Right lobe of liver (tissue), 6 donors: ENCODE data around the gene DOCK3. TPM values are rescaled to one million over a fixed set of nuclear protein-coding genes. Genes with fewer than 3 reads are reported as not detected.

ENCODE experiments used
- ATAC-seq, 4 donors: fragments of 200-7000 bp; cut with Tn5 transposase; one replicate each; pipeline ENCODE4 v1.9.1; 2020; ENCODE audit warnings: mild to moderate bottlenecking in 4 of 4, moderate library complexity in 4 of 4
- DNase-seq, 3 donors: peaks; one replicate each; pipeline ENCODE4 v3.0.0-alpha.2; 2020
- H3K27ac ChIP-seq, 3 donors: fragments of 200-600 bp; one replicate each; pipeline ENCODE4 v1.8.0; 2022
- H3K27me3 ChIP-seq, 2 donors: fragments of 200-600 bp; one replicate each; pipeline ENCODE4 v1.8.0; 2022
- H3K36me3 ChIP-seq, 4 donors: fragments of 200-600 bp; sonication (generic) in 1 of 4; one replicate each; pipeline versions ENCODE4 v1.5.1 to v1.8.0; 2017 to 2022; ENCODE audit warnings: control low read depth in 1 of 4
- H3K4me1 ChIP-seq, 4 donors: fragments of 200-600 bp; sonication (generic) in 1 of 4; one replicate each; pipeline versions ENCODE4 v1.5.1 to v1.8.0; 2017 to 2022; ENCODE audit warnings: control low read depth in 1 of 4
- H3K4me3 ChIP-seq, 3 donors: fragments of 200-600 bp; one replicate each; pipeline ENCODE4 v1.8.0; 2022
- H3K9me3 ChIP-seq, 4 donors: fragments of 200-600 bp; sonication (generic) in 1 of 4; one replicate each; pipeline versions ENCODE4 v1.5.1 to v1.8.0; 2017 to 2022; ENCODE audit warnings: control low read depth in 1 of 4
- POLR2A ChIP-seq: fragments of 450-650 bp; IDR thresholded peaks from one replicate; pipeline ENCODE4 v1.6.1; 2017; ENCODE audit warnings: antibody characterized with exemption, mild to moderate bottlenecking
- WGBS: methylation state at CpG from one replicate; pipeline ENCODE4 v1.1.6; 2018; ENCODE audit warnings: low coverage, low lambda C conversion rate; ENCODE audit not compliant: insufficient coverage; ENCODE audit errors: missing lambda C conversion rate; 5-methylcytosine and 5-hydroxymethylcytosine counted together
- intact Hi-C, 2 donors: fragments of 100-400 bp; cut with DNase I; formaldehyde crosslinking; loops; one replicate each; pipeline versions ENCODE4 v1.11.2 to v1.14.1; 2022
- total RNA-seq, 6 experiments: library from RNA; depleted of rRNA in 2 of 6; stranded (reverse); fragments of >200 nt in 2 of 6; fragmentation: NEBNext Ultra II Directional in 3 of 6; extraction: Animal tissue kit (Norgen Biotek cat#: 25700) in 3 of 6; gene quantifications; one replicate each; pipeline versions ENCODE4 v1.1.0 to v1.2.4, GENCODE V29; 2016 to 2023
- TF ChIP-seq, protein P1 (sequence below), 4 donors: fragments of 200-600 bp in 3 of 4; fragments of 450-650 bp in 1 of 4; IDR thresholded peaks; one replicate each; pipeline versions ENCODE4 v1.5.1 to v1.8.0; 2016 to 2022; ENCODE audit warnings: antibody characterized with exemption in 4 of 4, mild to moderate bottlenecking in 2 of 4
- donor health status: DM: no; HTN: yes; CAD: no.
- donor health status: DM: no; HTN: no; CAD: no.
- donor health status: DM: no; HTN: no; CAD: no.
- donor health status: DM: no; HTN: yes; CAD: no.
- donor health status: DM: no; HTN: yes; CAD: no.

The DOCK3 gene
- total RNA-seq, 6 experiments from 2014 or later: 0.04 to 0.06 (median 0.06) TPM; not detected in 3

DNA sequence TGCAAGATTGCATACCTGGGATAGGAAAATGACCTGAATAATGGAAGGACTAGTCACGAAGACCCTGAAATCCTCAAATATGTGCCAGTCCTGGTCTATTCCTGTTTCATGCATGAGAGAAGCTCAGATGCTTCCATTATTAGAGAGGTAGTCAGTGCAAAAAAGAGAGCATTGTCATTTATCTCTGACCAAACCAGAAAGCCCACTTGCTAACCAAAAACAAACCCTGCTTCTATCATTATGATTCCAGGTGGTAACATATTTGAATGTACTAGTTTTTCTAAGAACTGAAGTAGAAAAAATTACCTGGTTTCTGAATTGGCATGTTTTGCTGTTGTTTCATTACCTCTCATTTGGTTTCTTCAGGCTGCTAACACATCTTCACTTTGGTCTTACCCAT lies 549.6 kb downstream of the DOCK3 start:
- H3K27me3 ChIP-seq: no peaks in the 10 kb centered on the region
- H3K4me1 ChIP-seq: no peaks in the 10 kb centered on the region
- TF ChIP-seq POLR2A: no peak
- TF ChIP-seq, protein P1, sequence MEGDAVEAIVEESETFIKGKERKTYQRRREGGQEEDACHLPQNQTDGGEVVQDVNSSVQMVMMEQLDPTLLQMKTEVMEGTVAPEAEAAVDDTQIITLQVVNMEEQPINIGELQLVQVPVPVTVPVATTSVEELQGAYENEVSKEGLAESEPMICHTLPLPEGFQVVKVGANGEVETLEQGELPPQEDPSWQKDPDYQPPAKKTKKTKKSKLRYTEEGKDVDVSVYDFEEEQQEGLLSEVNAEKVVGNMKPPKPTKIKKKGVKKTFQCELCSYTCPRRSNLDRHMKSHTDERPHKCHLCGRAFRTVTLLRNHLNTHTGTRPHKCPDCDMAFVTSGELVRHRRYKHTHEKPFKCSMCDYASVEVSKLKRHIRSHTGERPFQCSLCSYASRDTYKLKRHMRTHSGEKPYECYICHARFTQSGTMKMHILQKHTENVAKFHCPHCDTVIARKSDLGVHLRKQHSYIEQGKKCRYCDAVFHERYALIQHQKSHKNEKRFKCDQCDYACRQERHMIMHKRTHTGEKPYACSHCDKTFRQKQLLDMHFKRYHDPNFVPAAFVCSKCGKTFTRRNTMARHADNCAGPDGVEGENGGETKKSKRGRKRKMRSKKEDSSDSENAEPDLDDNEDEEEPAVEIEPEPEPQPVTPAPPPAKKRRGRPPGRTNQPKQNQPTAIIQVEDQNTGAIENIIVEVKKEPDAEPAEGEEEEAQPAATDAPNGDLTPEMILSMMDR (IDR thresholded peaks at IDR 0.05): no peak
- no peaks in the 10 kb centered on the region for H3K36me3 ChIP-seq
- ATAC-seq (no peak), DNase-seq (no peak)
- H3K9me3 ChIP-seq: no peaks in the 10 kb centered on the region
- H3K27ac ChIP-seq: no peak overlapping the region
- H3K4me3 ChIP-seq: no peak overlapping the region
- WGBS: 54% methylated on average over 1 of the region's 1 CpG
- intact Hi-C loops: no loop called here

DNA sequence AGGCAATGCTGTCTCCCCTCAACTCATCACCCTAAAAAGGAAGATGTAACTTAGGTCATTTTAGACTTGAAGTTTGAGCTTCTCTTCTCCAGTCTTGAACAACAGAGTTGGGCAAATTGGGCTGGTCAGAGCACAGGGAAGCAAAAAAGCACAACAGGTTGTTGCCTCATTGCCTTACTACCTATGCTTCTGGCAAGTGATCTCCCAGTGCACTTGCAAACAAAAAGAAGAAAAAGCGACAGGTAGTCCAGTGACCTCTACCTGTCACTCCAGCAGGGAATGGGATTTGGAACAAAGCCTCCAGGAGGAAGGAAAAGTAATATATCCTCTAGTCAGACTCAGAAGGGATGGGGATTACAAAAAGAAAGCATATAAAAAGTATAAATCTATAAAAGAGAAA lies 550.1 kb downstream of the DOCK3 start:
- no peaks in the 10 kb centered on the region for H3K36me3 ChIP-seq
- no peaks in the 10 kb centered on the region for H3K9me3 ChIP-seq
- no peak overlapping the region for H3K4me3 ChIP-seq
- intact Hi-C loops: no loop called here
- TF ChIP-seq, protein P1 (IDR thresholded peaks at IDR 0.05): no peak
- no peak for TF ChIP-seq POLR2A
- WGBS: 60% methylated on average over 1 of the region's 1 CpG
- no peaks in the 10 kb centered on the region for H3K4me1 ChIP-seq
- ATAC-seq (no peak), DNase-seq (no peak)
- no peaks in the 10 kb centered on the region for H3K27me3 ChIP-seq
- no peak overlapping the region for H3K27ac ChIP-seq

DNA sequence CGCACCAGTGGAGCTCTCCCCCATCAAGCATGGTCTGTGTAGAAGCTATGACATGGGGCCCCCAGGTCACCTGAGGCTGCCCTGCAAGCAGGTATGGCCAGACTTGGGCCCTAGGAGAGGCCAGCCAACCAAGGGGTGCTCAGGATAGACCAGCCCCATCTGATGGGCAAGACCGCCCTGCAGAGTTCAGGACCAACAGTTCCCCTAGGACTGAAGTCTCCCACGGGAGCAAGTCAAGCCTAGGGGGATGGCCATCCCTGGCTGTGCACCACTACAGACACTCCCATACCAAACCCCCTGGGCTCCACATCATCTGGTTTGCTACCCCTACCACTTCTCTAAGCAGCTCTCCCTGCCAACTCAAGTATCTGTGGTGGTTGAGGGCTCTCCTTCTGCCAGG lies 568.2 kb downstream of the DOCK3 start:
- intact Hi-C loops: no loop called here
- ATAC-seq: peak in 1 of 4 donors; percentile 39
- WGBS: no CpG with 5 or more reads among the region's 3 CpGs

DNA sequence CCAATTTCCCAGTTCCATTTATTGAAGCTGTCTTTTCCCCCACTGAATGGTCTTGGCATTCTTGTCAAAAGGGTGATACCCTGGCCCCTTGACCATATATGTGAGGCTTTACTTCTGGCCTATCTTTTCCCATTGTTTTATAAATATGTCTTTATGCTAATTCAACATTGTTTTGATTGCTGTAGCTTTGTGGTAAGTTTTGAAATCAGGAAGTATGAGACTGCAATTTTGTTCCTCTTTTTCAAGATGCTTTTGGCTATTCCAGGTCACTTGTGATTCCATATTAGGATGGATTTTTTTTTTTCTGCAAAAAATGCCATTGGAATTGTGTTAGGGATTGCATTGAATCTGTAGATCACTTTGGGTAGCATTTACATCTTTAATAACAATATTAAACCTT lies 569.2 kb downstream of the DOCK3 start:
- Histone ChIP-seq H3K4me1 (no peaks in the 10 kb centered on the region), H3K27me3 (no peaks in the 10 kb centered on the region), H3K4me3 (no peak overlapping the region), H3K36me3 (no peaks in the 10 kb centered on the region), H3K27ac (no peak overlapping the region), H3K9me3 (no peaks in the 10 kb centered on the region)
- no peak for TF ChIP-seq POLR2A
- TF ChIP-seq, protein P1 (IDR thresholded peaks at IDR 0.05): no peak
- DNase-seq (no peak), ATAC-seq (no peak)
- intact Hi-C loops: no loop called here

More for the DNA sequence above, 568.2 kb downstream of the DOCK3 start:
- no peak overlapping the region for H3K4me3 ChIP-seq
- TF ChIP-seq POLR2A: no peak
- TF ChIP-seq, protein P1 (IDR thresholded peaks at IDR 0.05): no peak
- DNase-seq: no peak
- H3K9me3 ChIP-seq: no peaks in the 10 kb centered on the region
- H3K27me3 ChIP-seq: no peaks in the 10 kb centered on the region
- no peaks in the 10 kb centered on the region for H3K4me1 ChIP-seq
- no peak overlapping the region for H3K27ac ChIP-seq
- no peaks in the 10 kb centered on the region for H3K36me3 ChIP-seq

DNA sequence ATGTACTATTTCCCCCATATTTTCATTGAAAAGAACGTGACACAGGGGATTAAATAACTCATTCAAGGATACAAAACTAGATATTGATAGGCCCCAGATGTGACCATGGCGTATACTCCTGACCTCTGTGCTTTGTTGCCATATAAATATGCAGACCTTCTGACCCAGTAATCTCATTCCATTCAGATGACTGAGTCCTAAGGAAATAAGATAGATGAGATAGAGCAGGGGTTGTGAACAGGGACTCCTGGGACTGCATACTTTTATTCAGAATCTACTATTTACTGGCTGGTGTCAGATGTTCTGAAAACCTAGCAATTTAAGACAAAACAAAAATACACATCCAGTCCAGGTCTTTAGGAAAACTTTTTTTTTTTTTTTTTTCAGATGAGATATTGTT lies 571.1 kb downstream of the DOCK3 start:
- no peak overlapping the region for H3K4me3 ChIP-seq
- no peaks in the 10 kb centered on the region for H3K27me3 ChIP-seq
- H3K4me1 ChIP-seq: no peaks in the 10 kb centered on the region
- DNase-seq (no peak), ATAC-seq (no peak)
- intact Hi-C loops: no loop called here
- WGBS: 48% methylated on average over 2 of the region's 2 CpGs
- H3K36me3 ChIP-seq: no peaks in the 10 kb centered on the region
- H3K9me3 ChIP-seq: no peaks in the 10 kb centered on the region
- H3K27ac ChIP-seq: no peak overlapping the region
- no peak for TF ChIP-seq POLR2A
- TF ChIP-seq, protein P1 (IDR thresholded peaks at IDR 0.05): no peak
